ENCODE measurements around the gene C11orf86.
"Not testable (repeated sequence)": the region's sequence is repeated elsewhere in the genome, so short reads cannot be mapped to it uniquely, and the experiment has no call there.

Gene C11orf86

DNA sequence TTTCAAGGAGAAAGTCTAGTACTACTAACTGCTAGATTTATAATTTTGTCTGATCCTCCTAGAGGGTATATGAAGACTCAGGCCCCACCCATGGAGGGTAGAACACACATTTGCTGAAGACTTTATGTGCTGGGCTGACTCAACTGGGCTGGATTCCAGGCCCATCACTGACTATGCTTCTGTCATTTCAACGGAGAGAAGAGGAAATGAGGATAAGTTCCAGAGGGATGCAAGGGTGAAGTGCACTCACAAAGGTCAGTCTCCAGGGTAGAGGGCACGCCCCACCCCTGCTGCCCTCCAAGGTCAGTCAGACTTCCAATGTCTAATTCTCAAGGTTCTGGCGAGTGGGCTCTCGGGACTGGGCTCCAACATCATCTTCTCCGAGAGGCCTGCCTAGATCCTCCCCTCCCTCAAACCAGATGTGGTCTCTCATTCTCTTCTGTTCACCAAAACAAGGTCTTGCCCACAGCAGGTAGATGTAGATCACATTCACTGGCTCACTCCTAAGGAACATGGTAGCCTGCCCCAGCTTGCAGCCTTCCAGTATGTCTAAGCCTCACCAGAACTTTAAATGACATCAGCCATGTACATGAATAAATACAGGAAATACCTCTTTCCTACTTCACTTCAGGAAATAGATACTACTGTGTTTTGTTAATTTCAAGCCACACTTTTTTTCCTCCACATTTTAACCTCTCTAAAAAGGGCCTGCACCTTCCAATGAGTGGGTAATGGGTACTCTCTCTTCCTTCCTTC is 7.3 kb upstream of the C11orf86 start:
- DNase-seq, result no peak

DNA sequence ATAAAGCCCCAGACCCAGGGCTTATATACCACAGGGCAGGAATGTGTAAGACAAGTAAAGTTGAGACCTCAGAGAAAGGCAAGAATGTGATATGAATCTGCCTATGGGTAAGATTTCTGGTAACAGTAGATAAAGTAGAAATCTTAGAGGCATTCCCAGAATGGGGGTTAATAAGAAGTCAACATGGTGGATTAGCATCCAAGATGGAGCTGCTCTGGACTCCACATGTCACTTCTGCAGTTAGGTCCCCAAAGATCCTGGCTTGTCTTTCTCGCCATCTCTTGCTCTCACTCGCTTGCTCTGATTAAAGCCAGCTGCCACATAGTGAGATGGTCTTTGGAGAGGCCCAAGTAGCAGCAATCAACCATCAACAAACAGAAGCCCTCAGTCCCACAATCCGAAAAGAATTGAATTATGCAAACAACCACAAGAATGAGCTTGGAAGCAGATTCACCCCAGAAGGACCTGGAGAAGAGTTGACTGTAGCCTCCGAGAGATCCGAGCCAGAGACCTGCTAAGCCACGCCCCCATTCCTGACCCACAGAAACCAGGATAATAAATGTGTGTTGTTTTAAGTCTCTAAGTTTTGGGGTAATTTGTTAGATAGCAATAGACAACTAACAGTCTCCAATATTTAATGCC is 5.4 kb upstream of the C11orf86 start:
- DNase-seq, result no peak

DNA sequence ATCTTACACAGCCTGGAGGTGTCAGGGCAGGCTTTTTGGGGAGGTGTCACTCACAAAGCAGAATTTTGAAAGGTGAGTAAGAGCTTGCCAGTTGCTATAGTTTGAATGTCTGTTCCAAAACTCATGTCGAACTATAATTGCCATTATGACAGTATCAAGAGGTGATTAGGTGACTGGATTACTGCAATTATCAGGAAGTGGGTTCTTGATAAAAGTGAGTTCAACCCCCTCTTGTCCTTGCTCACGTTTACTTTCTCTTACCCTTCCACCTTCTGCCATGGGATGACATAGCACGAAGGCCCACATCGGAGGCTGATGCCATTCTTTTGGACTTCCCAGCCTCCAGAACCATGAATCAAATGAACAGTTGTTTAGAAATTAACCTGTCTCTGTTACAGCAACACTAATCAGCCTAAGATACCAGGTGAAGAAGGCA is 4.7 kb upstream of the C11orf86 start:
- DNase-seq, result no peak

DNA sequence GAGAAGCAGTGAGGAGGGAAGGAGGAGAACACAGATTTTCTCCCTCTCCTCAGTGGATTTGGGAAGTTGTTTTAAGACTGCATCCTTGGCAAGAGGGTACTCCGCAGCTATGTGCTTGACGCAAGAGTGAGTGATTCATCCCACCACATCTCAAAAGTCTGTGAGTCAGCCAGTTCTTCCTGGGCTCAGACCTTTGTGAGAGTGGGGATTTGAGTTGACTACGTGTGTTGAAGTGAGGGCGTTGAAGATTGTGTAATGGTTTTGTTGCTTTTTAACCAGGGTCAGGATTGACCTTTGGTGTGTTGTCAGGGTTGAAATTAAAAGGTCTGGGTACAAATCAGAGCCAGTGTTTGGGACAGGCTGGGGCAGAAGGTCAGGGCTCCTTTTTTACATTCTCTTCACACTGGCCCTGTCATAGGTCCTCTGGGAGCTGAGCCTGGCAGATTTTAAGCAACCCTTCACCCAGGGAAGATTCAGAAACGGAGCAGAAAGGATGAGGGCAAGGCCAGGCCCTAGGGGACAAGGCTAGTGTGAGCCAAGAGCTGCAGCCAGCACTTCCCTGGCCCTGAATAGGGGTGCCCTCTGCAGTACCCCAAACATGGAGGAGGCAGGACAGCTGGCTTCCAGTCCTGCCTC is 4.2 kb upstream of the C11orf86 start:
- no peak for DNase-seq

DNA sequence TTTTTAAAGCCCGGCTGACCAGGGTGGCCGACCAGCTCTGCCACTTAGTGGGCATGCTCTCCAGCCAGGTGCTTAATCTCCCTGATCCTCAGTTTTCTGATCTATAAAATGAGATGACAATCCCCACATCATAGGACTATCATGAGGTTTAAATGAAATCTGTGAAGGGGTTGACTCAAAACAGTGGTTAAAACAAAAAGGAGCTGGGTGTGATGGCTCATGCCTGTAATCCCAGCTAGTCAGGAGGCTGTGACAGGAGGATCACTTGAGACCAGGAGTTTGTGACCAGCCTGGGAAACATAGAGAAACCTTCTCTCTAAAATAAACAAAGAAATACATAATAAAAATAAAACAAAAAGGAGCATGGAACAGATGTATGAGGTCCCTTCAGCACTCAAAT is 3.6 kb upstream of the C11orf86 start:
- DNase-seq, result no peak

DNA sequence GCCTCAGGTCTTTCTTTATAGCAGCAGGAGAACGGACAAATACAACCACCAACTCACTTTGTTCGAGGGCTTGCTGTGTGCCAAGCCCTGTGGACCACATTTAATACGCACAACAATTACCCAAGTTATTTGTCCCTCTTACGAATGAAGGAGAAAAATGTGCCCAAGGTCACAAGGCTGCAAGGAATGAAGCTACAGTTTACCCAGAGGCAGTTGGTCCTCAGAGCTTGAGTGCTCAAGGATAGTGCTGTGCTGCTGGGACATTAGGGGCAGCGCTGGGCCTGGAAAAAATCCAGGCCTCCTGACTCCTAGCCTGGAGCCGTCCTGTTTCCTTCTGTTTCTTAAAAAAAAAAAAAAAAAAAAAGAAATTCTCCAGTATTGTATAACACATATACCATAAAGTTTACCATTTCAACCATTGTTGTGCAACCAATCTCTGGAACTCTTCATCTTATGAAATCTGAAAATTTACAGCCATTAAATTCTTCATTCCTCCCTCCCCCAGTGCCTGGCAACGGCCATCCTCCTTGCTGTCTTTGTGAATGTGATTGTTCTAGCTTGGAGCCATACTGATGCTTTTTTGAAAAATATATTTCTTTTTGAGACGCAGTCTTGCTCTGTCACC is 1.0 kb upstream of the C11orf86 start:
- no peak for DNase-seq

DNA sequence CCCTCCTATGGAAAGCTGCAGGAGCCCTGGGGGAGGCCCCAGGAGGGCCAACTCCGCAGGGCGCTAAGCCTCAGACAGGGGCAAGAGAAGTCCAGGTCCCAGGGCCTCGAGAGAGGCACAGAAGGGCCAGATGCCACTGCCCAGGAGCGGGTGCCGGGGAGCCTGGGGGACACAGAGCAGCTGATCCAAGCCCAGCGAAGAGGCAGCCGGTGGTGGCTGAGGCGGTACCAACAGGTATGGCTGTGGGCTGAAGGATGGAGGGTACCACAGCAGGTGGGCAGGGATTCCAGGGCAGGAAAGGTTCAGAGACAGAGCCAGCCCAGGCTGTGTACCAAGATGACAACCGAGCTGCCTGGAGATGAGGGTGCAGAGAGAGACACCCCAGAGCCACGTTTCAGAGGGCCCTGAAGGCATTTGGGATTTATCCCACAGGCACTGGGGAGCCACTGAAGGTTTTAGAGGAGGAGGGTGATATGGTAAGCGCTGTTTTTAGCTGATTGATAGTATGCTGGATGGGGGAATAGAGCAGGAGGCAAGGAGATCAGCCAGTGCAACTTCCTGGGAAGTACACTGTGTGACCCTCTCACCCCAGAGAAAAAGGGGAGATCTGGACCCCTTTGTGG is 412 bp downstream of the C11orf86 start:
- no peak for DNase-seq

DNA sequence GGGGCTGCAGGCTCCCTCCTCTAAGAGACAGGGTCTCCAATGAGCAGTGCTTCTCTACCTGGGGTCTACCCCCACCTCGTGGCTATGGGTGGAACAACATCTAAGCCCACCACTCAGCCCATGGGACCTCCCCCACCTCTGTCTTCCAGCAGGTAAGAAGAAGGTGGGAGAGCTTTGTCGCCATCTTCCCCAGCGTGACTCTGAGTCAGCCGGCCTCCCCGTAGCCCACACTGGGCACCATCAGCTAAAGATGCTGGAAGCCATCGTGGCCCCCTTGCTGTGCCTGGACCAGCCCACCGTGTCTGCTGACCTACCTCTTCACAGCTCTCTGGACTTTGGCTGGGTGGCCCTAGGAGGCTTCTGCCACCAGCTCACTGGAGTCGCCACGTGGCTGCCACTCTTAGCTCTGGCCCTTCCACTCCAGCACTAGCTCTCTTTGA is 944 bp downstream of the C11orf86 start:
- no peak for DNase-seq

DNA sequence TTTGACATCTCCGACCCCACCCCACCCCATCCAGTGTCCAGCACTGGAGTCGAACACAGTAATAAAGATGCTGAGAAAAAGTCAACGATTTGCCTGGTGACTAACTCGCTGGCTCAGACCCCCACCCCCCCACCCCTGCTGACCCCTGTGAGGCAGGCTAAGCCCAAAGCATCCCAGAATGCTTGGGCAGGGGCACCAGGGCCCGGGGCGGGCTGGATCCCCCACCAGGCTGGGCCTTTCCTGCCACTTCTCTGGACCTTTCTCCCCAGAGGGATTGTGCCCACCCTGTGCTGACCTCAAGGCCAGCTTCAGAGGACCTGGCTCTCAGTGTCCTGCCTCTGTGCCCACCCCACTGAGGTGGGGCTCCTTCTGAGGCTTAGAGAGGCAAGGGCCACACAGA is 1.8 kb downstream of the C11orf86 start:
- DNase-seq, result no peak

DNA sequence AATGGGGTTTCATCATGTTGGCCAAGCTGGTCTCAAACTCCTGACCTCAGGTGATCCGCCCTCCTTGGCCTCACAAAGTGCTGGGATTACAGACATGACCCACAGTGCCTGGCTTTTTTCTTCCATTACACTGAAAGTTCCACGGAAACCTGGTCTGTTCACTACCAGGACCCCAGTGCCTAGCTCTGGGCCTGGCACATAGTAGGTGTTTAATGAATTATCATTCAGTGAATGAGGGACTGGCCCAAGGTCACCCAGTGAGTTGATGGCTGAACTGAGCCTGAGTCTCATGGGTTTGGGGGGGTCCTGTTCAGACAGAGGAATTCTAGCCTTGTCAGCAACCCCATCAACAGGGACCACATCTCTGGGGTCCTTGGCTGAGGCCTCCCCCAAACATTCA is 3.1 kb downstream of the C11orf86 start:
- no peak for DNase-seq

DNA sequence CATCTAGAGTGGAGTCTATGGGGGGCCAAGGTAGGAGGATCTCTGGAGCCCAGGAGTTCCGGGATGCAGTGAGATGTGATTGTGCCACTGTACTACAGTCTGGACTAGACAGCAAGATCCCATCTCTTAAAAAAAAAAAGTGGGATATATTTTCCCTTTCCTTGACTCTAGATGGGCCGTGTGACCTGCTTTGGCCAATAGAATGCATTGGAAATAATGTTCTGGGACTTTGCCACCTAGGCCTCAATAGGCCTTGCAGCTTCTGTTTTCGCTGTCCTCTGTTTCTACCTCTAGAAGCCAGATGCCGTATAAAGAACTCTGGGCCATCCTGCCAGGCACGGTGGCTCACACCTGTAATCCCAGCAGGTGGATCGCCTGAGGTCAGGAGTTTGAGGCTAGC is 3.6 kb downstream of the C11orf86 start:
- no peak for DNase-seq

DNA sequence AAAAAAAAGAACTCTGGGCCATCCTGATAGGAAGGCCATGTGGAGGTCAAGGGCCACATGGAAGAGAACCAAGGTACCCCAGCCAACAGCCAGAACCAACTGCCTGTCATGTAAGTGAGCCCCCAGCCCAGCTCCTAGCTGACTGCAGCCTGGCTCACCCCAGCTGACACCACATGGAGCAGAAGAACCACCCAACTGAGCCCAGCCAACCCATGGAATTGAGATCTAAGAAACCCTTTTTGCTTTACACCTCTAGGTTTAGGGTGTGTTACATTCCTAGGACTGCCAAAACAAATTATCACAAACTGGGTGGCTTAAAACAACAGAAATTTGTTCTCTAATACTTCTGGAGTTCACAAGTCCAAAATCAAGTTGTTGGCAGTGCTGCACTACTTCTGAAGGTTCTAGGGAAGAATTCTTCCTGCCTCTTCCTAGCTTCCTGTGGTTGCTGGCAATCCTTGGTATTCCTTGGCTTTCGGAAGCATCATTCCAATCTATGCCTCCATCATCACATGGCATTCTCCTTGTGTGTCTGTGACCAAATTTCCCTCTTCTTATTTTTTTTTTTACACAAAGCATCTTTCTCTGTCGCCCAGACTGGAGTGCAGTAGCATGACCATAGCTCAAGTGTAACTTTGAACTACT is 4.4 kb downstream of the C11orf86 start:
- no peak for DNase-seq

DNA sequence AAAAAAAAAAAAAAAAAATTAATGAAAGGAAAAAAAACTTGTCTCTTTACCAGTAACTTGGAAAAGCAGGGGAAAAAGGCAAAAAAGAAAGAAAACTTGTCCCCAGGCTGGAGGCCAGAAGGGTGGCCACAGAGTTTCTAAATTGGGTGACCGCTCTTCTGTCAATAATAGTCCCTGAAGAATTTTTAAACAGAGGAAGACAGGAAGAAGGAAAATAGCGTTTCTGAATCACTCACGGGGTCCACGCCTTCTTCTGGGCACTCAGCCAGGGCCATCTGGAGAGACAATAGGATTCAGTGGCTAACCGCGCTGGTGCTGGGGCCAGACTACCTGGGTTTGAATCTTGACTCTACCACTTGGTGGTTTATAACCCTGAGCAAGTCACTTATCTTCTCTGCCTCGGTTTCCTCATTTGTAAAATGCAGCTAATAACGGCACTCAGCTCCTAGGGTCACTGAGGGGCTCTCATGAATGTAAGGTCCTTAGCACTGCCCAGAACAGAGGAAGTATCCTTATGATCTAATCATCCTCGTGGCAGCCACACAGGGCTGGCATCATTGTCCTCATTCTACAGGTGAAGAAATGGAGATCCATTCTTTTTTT is 7.0 kb downstream of the C11orf86 start:
- DNase-seq, result no peak

DNA sequence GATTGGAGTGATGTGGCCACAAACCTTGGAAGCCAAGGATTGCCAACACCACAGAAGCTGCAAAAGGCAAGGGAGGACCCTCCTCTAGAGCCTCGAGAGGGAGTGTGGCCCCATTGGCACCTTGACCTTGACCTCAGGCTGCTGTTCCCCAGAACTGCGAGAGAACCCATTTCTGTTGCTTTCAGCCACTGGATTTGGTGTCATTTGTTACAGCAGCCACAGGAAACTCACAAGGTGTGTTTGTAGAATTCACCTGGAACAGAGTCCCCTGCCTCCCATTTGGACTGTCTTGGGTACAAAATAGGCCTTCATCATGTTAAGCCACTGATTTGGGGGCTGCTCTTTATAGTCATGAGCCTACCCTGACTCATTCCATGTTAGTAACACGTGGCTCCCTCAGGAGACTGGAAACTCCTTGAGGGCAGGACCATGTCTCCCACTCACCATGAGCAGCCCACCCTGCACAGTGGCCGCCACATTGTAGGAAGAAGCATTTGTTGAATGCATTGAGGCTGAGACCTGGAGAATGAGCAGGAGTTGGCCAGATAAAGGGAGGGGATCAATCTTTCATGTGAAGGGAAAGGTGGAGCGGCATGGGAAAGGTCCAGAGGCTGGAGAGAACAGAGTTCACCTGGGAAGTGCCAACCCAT is 8.3 kb downstream of the C11orf86 start:
- no peak for DNase-seq

DNA sequence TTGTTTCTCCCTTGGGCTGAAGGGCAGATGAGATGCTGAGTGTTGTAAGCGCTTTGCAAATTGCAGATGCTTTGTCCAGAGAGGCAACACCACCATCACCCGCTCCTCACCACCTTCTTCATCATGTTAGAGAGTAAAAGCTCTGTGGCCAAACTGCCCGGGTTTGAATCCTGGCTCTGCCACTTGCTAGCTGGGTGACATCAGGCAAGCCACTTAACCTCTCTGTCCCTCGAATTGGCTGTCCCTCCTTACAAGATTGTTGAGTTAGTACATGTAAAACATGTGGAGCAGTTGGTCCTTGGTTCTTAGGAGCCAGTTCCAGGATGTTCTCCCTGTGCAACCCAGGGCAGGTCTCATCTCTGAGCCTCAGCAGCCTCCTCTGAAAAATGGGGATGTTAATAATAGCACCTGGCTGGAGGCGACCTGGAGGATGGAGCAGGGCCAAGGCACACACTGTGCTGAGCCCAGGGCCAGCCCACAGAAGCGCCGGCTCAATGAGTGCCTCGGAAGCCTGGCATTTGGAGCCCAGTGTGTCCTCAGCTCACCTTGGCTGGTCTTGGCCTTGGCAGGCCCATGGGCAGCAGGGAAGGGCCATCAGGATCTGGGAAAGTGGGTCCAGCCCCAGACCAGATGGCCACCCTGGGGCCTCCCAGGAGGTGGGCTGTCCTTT is 10.5 kb downstream of the C11orf86 start:
- DNase-seq, result no peak

DNA sequence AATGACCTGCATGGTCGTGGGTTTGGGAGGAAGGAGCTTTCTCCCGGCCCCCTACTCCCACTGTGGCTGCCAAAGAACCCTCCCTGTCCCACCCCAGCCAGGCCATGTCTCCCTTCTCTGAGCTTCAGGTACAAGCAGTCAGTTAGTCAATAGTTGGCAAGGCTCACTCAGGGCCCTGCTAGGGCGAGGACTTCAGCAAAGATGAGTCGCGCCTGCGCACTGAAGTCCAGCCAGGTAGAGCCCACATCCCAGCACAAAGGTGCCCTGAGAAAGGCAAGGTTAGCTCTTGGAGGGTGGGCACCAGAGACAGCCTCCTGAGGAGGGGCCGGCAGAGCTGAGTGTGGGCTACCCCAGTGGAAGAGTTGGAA is 11.1 kb downstream of the C11orf86 start:
- DNase-seq, result no peak

DNA sequence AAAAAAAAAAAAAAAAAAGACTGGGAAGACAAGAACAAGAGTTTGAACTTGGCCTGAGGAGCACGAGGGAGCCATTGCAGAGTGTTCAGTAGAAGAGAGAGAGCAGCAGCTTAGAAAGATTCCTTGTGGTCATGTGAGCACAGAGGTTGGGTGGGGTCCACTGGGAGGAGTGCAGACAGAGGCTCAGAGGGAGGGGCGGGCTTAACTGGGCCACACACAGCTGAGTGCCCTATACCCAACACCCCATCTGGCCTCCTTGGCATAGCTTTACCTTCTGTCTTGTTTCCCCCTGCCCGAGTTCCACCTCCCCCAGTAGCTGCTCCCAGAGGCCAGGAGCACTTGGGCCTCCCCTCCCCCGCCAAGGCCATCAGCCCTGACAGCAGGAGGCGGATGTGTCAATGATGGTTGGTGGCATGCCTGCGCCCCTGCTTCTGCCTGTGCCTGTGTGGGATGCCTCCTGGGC is 12.1 kb downstream of the C11orf86 start:
- DNase-seq, result no peak

DNA sequence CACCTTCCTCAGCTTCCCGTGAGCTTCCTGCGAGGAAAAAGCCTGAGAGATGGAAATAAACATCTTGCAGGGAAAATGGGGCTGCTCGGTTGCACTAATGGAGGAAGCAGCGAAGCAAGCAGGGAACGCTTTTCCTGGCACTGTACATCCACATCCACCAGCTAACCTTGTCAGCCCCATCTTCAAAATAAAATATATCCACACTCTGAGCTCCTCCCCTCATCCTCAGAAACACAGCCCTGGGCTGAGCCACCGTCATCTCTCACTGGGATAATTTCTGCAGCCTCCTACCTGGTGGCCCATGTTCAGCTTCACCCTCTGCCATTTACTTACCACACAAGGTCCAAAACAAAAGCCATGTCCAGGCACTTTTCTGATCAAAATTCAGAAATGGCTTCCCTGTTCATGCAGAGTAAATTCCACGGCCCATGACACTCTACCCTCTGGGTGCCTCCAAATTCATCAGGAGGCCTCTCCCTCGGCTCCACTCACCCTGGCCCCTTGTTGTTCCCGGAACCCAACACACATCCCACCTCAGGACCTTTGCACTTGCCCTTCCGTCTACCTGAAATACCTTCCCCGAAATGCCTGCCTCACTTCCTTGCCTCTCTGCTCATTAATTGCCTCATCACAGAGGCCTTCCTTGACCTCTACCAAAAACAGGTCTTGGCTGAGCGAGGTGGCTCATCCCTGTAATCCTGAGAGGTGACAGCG is 13.0 kb downstream of the C11orf86 start:
- DNase-seq, result no peak

DNA sequence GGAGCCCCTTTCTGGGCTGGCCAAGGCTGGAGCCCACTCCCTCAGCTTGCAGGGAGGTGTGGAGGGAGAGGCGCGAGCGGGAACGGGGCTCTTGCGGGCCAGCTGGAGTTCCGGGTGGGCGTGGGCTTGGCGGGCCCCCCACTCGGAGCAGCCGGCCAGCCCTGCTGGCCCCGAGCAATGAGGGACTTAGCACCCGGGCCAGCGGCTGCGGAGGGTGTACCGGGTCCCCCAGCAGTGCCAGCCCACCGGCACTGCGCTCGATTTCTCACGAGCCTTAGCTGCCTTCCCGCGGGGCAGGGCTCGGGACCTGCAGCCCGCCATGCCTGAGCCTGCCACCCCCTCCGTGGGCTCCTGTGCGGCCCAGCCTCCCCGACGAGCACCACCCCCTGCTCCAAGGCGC is 13.6 kb downstream of the C11orf86 start:
- not testable (repeated sequence) for DNase-seq

DNA sequence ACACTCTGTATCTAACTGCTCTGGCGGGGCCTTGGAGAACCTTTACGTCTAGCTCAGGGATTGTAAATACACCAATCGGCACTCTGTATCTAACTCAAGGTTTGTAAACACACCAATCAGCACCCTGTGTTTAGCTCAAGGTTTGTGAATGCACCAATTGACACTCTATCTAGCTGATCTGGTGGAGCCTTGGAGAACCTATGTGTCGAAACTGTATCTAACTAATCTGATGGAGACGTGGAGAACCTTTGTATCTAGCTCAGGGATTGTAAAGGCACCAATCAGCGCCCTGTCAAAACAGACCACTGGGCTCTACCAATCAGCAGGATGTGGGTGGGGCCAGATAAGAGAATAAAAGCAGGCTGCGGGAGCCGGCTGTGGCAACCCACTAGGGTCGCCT is 14.3 kb downstream of the C11orf86 start:
- DNase-seq, result not testable (repeated sequence)

Data from effector CD8-positive, alpha-beta T cell (primary cell).